ENCODE measurements around the gene IER3.

DNA sequence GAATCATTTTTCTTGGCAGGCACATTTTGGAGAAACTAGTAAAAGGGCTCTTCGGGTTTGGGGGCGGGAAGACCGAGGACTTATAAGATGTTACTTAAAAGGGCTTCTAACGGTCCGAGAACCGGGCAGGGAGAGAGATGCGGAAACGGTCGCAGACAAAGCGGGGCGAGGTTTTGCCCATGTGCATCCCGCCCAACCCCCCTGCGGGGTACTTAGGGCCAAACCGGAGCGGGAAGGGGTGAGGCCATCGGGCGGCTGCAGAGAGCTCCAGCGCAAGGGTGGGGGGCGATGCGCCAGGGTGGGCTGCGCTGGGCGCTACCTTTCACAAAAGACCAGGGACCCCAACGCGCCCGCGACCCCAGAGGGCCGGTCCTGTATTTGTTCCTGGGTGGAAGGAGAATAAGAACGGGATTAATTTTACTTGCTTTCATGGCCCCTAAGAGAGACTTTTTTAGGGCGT is 23.6 kb downstream of the IER3 start:
- TF ChIP-seq SMARCE1 (IDR thresholded peaks at IDR 0.05): no peak
- TF ChIP-seq, protein P1, sequence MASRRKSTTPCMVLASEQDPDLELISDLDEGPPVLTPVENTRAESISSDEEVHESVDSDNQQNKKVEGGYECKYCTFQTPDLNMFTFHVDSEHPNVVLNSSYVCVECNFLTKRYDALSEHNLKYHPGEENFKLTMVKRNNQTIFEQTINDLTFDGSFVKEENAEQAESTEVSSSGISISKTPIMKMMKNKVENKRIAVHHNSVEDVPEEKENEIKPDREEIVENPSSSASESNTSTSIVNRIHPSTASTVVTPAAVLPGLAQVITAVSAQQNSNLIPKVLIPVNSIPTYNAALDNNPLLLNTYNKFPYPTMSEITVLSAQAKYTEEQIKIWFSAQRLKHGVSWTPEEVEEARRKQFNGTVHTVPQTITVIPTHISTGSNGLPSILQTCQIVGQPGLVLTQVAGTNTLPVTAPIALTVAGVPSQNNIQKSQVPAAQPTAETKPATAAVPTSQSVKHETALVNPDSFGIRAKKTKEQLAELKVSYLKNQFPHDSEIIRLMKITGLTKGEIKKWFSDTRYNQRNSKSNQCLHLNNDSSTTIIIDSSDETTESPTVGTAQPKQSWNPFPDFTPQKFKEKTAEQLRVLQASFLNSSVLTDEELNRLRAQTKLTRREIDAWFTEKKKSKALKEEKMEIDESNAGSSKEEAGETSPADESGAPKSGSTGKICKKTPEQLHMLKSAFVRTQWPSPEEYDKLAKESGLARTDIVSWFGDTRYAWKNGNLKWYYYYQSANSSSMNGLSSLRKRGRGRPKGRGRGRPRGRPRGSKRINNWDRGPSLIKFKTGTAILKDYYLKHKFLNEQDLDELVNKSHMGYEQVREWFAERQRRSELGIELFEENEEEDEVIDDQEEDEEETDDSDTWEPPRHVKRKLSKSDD (conservative IDR thresholded peaks at IDR 0.05; ENCODE audit: low read length): no peak
- TF ChIP-seq, protein P2, sequence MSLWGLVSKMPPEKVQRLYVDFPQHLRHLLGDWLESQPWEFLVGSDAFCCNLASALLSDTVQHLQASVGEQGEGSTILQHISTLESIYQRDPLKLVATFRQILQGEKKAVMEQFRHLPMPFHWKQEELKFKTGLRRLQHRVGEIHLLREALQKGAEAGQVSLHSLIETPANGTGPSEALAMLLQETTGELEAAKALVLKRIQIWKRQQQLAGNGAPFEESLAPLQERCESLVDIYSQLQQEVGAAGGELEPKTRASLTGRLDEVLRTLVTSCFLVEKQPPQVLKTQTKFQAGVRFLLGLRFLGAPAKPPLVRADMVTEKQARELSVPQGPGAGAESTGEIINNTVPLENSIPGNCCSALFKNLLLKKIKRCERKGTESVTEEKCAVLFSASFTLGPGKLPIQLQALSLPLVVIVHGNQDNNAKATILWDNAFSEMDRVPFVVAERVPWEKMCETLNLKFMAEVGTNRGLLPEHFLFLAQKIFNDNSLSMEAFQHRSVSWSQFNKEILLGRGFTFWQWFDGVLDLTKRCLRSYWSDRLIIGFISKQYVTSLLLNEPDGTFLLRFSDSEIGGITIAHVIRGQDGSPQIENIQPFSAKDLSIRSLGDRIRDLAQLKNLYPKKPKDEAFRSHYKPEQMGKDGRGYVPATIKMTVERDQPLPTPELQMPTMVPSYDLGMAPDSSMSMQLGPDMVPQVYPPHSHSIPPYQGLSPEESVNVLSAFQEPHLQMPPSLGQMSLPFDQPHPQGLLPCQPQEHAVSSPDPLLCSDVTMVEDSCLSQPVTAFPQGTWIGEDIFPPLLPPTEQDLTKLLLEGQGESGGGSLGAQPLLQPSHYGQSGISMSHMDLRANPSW (CRISPR knock-in tag; IDR thresholded peaks at IDR 0.05): no peak
- TF ChIP-seq MYNN (IDR thresholded peaks at IDR 0.05): no peak
- no peak for TF ChIP-seq MYNN (CRISPR knock-in tag; IDR thresholded peaks at IDR 0.05)
- TF ChIP-seq NR2F6 (CRISPR knock-in tag; IDR thresholded peaks at IDR 0.05): no peak
- no peak; the same call in none of the 2 replicates for TF ChIP-seq POLR2AphosphoS5 (IDR thresholded peaks at IDR 0.05; ENCODE audit: control insufficient read depth, insufficient read depth, low read depth, low read length)
- no peak for TF ChIP-seq GTF3C2 (IDR thresholded peaks at IDR 0.05; ENCODE audit: borderline replicate concordance, extremely low read depth, insufficient read length)
